PC-3 (cell line): ENCODE data around the gene SLC22A4.

Experiments used
- CTCF ChIP-seq: fragments of 300-600 bp; sonication (generic); conservative IDR thresholded peaks from 2 replicates; pipeline ENCODE4 v1.5.1; 2017; ENCODE audit warnings: antibody characterized with exemption, low read depth, mild to moderate bottlenecking, low read length
- EZH2phosphoT487 ChIP-seq: fragments of 300-600 bp; sonication (generic); IDR thresholded peaks from 2 replicates; pipeline ENCODE4 v1.6.1; 2018; ENCODE audit warnings: mild to moderate bottlenecking, antibody characterized with exemption, low read length, borderline replicate concordance

GRCh38 chr5:132305420-132305819 lies 11.2 kb downstream of the SLC22A4 start:
- TF ChIP-seq CTCF, result no peak
- TF ChIP-seq EZH2phosphoT487, result no peak
